ENCODE measurements around the gene KAT8. TPM values are rescaled to one million over a fixed set of nuclear protein-coding genes. Genes with fewer than 3 reads are reported as not detected.

The KAT8 gene
- total and polyA plus RNA-seq, 2 experiments from 2014 or later = 33.9 to 44.2 TPM

DNA sequence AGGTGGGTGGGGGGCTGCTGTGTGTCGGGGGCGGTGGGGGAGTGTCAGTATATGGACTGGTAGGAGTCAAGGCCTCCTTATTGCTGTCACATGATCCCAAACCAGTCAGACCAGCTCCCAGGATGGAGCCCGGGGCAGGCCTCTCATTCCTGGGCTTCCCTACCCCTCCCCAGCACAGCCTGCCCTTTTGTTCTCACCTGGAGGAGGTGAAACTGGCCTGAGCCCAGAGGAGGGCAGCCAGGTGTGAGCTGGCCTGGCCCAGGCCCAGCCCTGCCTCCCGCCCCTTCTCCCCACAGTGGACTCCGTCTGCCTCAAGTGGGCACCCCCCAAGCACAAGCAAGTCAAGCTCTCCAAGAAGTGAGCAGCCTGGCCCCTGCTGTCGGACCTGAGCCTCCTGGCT lies 13.4 kb downstream of the KAT8 start:
- Histone ChIP-seq H3K4me3 (no peak overlapping the region), H3K36me3 (replicated peaks; ENCODE audit: insufficient read depth, low read depth) (no peaks in the 10 kb centered on the region)
- peak; percentile 81 for DNase-seq (ENCODE audit: low spot score)

GRCh38 chr16:31131416-31131815 lies 14.0 kb downstream of the KAT8 start:
- H3K36me3 ChIP-seq (replicated peaks; ENCODE audit: insufficient read depth, low read depth) = no peaks in the 10 kb centered on the region
- peaks cover 57% of the 10 kb centered on the region for H3K4me1 ChIP-seq (ENCODE audit: insufficient read depth)

More for the DNA sequence above, 13.4 kb downstream of the KAT8 start:
- Histone ChIP-seq H3K79me2 (peaks cover 26% of the 10 kb centered on the region), H3K9me3 (ENCODE audit: low read depth) (no peaks in the 10 kb centered on the region), H3K9me2 (replicated peaks; ENCODE audit: insufficient read depth) (no peaks in the 10 kb centered on the region), H3K4me2 (peak overlapping the region; percentile 50), H2AFZ (no peak overlapping the region), H3K27me3 (no peaks in the 10 kb centered on the region), H3K27ac (peak overlapping the region; percentile 98), H3K4me1 (ENCODE audit: insufficient read depth) (peaks cover 57% of the 10 kb centered on the region), H4K20me1 (ENCODE audit: insufficient read depth, poor library complexity, severe bottlenecking) (peaks cover 4% of the 10 kb centered on the region)
- WGBS (ENCODE audit: low lambda C conversion rate, missing lambda C conversion rate) = 35% methylated on average over 5 of the region's 6 CpGs
- TF ChIP-seq, protein P1, sequence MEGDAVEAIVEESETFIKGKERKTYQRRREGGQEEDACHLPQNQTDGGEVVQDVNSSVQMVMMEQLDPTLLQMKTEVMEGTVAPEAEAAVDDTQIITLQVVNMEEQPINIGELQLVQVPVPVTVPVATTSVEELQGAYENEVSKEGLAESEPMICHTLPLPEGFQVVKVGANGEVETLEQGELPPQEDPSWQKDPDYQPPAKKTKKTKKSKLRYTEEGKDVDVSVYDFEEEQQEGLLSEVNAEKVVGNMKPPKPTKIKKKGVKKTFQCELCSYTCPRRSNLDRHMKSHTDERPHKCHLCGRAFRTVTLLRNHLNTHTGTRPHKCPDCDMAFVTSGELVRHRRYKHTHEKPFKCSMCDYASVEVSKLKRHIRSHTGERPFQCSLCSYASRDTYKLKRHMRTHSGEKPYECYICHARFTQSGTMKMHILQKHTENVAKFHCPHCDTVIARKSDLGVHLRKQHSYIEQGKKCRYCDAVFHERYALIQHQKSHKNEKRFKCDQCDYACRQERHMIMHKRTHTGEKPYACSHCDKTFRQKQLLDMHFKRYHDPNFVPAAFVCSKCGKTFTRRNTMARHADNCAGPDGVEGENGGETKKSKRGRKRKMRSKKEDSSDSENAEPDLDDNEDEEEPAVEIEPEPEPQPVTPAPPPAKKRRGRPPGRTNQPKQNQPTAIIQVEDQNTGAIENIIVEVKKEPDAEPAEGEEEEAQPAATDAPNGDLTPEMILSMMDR (IDR thresholded peaks at IDR 0.05; ENCODE audit: poor library complexity) = no peak
- TF ChIP-seq EZH2 (IDR thresholded peaks at IDR 0.05; ENCODE audit: borderline replicate concordance) (no peak), EZH2phosphoT487 (IDR thresholded peaks at IDR 0.05; ENCODE audit: low read depth, severe bottlenecking, unreplicated experiment) (no peak)

DNA sequence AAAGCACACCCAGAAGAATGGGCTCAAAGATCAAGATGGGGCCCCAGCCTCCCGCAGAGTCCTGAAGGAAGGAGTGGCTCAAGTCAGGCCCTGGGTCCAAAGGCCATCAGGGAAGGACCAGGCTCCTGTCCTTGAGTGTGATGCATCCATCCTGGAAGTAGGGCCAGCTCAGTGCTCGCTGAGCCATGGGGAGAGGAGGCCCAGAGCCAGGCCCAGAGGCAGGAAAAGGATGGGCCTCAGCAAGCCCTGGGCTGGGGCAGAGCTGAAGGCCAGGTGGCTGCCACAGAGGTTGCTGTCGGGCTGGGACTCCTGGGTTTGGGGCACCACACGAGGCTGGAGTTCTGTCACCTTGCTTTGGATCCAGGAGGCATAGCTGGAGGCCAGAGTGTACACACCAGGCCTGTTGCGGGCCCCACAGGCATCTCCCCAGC lies 14.4 kb downstream of the KAT8 start:
- Histone ChIP-seq H2AFZ (no peak overlapping the region), H3K9me2 (replicated peaks; ENCODE audit: insufficient read depth) (no peaks in the 10 kb centered on the region), H3K27ac (peak overlapping the region; percentile 98), H3K9me3 (ENCODE audit: low read depth) (no peaks in the 10 kb centered on the region), H3K27me3 (no peaks in the 10 kb centered on the region), H3K79me2 (peaks cover 26% of the 10 kb centered on the region), H3K4me1 (ENCODE audit: insufficient read depth) (peaks cover 57% of the 10 kb centered on the region), H4K20me1 (ENCODE audit: insufficient read depth, poor library complexity, severe bottlenecking) (peaks cover 4% of the 10 kb centered on the region), H3K36me3 (replicated peaks; ENCODE audit: insufficient read depth, low read depth) (no peaks in the 10 kb centered on the region), H3K4me3 (no peak overlapping the region), H3K4me2 (peak overlapping the region; percentile 50)
- DNase-seq (ENCODE audit: low spot score) = peak; percentile 72
- TF ChIP-seq, protein P1 (IDR thresholded peaks at IDR 0.05; ENCODE audit: poor library complexity) = no peak
- no peak for TF ChIP-seq EZH2 (IDR thresholded peaks at IDR 0.05; ENCODE audit: borderline replicate concordance)
- no peak for TF ChIP-seq EZH2phosphoT487 (IDR thresholded peaks at IDR 0.05; ENCODE audit: low read depth, severe bottlenecking, unreplicated experiment)
- 77% methylated on average over 5 of the region's 5 CpGs for WGBS (ENCODE audit: low lambda C conversion rate, missing lambda C conversion rate)

More at GRCh38 chr16:31131416-31131815, 14.0 kb downstream of the KAT8 start:
- no peaks in the 10 kb centered on the region for H3K27me3 ChIP-seq
- no peak overlapping the region for H3K4me3 ChIP-seq
- H3K9me3 ChIP-seq (ENCODE audit: low read depth) = no peaks in the 10 kb centered on the region
- 84% methylated on average over 11 of the region's 11 CpGs for WGBS (ENCODE audit: low lambda C conversion rate, missing lambda C conversion rate)
- TF ChIP-seq, protein P1 (IDR thresholded peaks at IDR 0.05; ENCODE audit: poor library complexity) = no peak
- TF ChIP-seq EZH2phosphoT487 (IDR thresholded peaks at IDR 0.05; ENCODE audit: low read depth, severe bottlenecking, unreplicated experiment) (no peak), EZH2 (IDR thresholded peaks at IDR 0.05; ENCODE audit: borderline replicate concordance) (no peak)
- no peaks in the 10 kb centered on the region for H3K9me2 ChIP-seq (replicated peaks; ENCODE audit: insufficient read depth)
- DNase-seq (ENCODE audit: low spot score) = no peak
- peak overlapping the region; percentile 98 for H3K27ac ChIP-seq
- peaks cover 4% of the 10 kb centered on the region for H4K20me1 ChIP-seq (ENCODE audit: insufficient read depth, poor library complexity, severe bottlenecking)
- peak overlapping the region; percentile 50 for H3K4me2 ChIP-seq
- H3K79me2 ChIP-seq = peaks cover 26% of the 10 kb centered on the region
- no peak overlapping the region for H2AFZ ChIP-seq

All from hepatocyte (in vitro differentiated cells).